ENCODE measurements around the gene PHB1. TPM values are rescaled to one million over a fixed set of nuclear protein-coding genes. Genes with fewer than 3 reads are reported as not detected.

Gene PHB1
- total RNA-seq, 1 experiment from 2014 or later = 325 TPM

- no peak overlapping the region for H3K4me2 ChIP-seq (ENCODE audit: insufficient read depth, insufficient read length, low read length)
- no peak overlapping the region for H2AFZ ChIP-seq (ENCODE audit: low read length)
Observed at GRCh38 chr17:49390548-49391324, 23.9 kb downstream of the PHB1 start.

More at GRCh38 chr17:49390548-49391324, 23.9 kb downstream of the PHB1 start:
- DNase-seq = no peak
- Histone ChIP-seq H3K23ac (ENCODE audit: insufficient read length, low read depth, low read length) (no peak overlapping the region), H2BK20ac (ENCODE audit: low read depth, low read length, poor library complexity, severe bottlenecking) (no peak overlapping the region), H3K23me2 (ENCODE audit: insufficient read length, low read depth, low read length, poor library complexity, severe bottlenecking) (no peaks in the 10 kb centered on the region), H2AK5ac (ENCODE audit: insufficient read length, low read length) (no peak overlapping the region), H3K9me3 (ENCODE audit: control insufficient read depth, low read depth, low read length) (no peaks in the 10 kb centered on the region), H4K8ac (replicated peaks; ENCODE audit: insufficient read length, low read depth, low read length) (no peak overlapping the region), H3K18ac (ENCODE audit: insufficient read length, low read depth, low read length) (no peak overlapping the region), H3K4me1 (ENCODE audit: insufficient read depth, low read length) (no peaks in the 10 kb centered on the region), H3K4ac (ENCODE audit: low read depth, low read length) (no peak overlapping the region), H2BK5ac (ENCODE audit: insufficient read length, low read length) (no peak overlapping the region), H3K56ac (ENCODE audit: insufficient read length, low read depth, low read length) (no peak overlapping the region), H4K91ac (ENCODE audit: insufficient read length, low read depth, low read length) (no peak overlapping the region), H3K27me3 (ENCODE audit: insufficient read depth, low read length) (no peaks in the 10 kb centered on the region), H3K79me2 (ENCODE audit: insufficient read depth, low read length) (no peaks in the 10 kb centered on the region), H2BK12ac (ENCODE audit: insufficient read length, low read depth, low read length) (no peak overlapping the region), H3K14ac (ENCODE audit: insufficient read depth, low read length) (no peak overlapping the region), H4K5ac (ENCODE audit: insufficient read length, low read depth, low read length) (no peak overlapping the region), H3K9ac (ENCODE audit: extremely low read depth, insufficient read length, low read length) (no peak overlapping the region), H3T11ph (ENCODE audit: low read length) (no peak overlapping the region), H3K27ac (ENCODE audit: insufficient read length, low read depth, low read length) (no peak overlapping the region), H4K20me1 (ENCODE audit: control insufficient read depth, insufficient read depth, insufficient read length) (no peaks in the 10 kb centered on the region), H2BK15ac (ENCODE audit: low read depth, low read length) (no peak overlapping the region), H3K79me1 (ENCODE audit: insufficient read depth, low read depth, low read length, poor library complexity, severe bottlenecking) (no peaks in the 10 kb centered on the region), H2BK120ac (ENCODE audit: low read depth, low read length, poor library complexity, severe bottlenecking) (no peak overlapping the region)
- Mint-ChIP-seq H3K9me3 (no peaks in the 10 kb centered on the region), H3K27ac (no peak overlapping the region), H3K4me3 (no peak overlapping the region), H3K27me3 (ENCODE audit: low read depth) (no peaks in the 10 kb centered on the region; the same call in 1 of the 2 replicates), H3K4me1 (peaks cover 2 to 8% of the 10 kb centered on the region in 2 experiments; a peak in 1 of 4 replicates), H3K36me3 (ENCODE audit: insufficient read depth in 1 of 3, low read depth in 3 of 3) (no peaks in the 10 kb centered on the region)
- WGBS (ENCODE audit: extremely low coverage, insufficient read length, low lambda C conversion rate) = no CpG with 5 or more reads among the region's 9 CpGs
- TF ChIP-seq CTCF (conservative IDR thresholded peaks at IDR 0.05) = no peak

All from H9 (cell line).